HTERT RPE-1 (cell line): ENCODE data around the gene R3HDM1.
"Not testable (repeated sequence)": the region's sequence is repeated elsewhere in the genome, so short reads cannot be mapped to it uniquely, and the experiment has no call there.

Experiments
- in situ Hi-C: fragments of 300-500 bp; cut with MboI; formaldehyde crosslinking; loops from 4 replicates; pipeline ENCODE4 v1.14.3; 2020; ENCODE audit warnings: low sequenced_read_pairs

The R3HDM1 gene

DNA sequence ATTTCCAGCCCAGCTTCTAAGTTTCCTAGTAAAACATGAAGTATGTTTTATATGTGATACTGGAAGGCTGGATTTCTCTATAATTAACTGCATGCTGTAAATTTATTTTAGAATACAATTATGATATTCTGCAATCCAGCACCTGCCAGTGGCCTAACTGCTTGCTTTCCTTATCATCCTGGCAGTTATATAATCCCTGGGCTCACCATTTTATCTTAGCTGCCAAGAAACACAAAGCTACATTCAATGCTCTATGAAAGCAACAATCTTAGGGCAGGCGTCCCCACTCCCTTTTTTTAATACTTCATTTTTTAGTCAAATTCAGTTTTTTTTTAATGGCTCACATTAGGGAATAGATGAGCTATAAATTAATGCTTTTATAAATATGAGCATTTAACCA is 172.0 kb downstream of the R3HDM1 start:
- in situ Hi-C loops = no loop called here

DNA sequence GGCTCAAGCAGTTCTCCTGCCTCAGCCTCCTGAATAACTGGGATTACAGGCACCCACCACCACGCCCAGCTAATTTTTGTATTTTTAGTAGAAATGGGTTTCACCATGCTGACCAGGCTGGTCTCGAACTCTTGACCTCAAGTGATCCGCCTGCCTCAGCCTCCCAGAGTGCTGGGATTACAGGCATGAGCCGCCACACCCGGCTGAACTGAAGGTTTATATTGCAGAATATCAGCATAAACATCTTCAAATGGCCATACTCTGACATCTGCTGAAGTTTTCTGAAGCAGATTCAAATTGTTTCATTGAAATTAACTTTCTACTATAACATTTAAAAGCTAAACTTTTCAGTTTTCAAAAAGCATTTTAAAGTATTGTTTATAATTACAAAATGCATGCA is 172.8 kb downstream of the R3HDM1 start:
- in situ Hi-C loops = not testable (repeated sequence)

DNA sequence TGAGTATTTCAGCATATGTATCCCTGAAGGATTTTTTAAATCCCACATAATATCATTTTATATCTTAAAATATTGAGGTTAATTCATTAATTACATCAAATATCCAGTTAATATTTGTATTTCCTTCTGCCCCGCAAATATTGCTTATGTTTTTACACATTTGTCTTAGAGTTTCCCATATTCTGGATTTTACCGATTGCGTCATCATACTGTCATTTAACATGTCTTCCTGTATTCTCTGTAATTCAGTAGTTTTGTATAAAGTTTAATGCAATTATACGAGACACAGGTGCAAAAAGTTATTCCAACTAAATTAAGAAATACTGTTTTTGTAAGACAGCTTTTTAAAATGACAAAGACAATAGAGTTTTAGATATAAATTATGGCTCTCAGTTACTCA is 176.9 kb downstream of the R3HDM1 start:
- in situ Hi-C loops = no loop called here

DNA sequence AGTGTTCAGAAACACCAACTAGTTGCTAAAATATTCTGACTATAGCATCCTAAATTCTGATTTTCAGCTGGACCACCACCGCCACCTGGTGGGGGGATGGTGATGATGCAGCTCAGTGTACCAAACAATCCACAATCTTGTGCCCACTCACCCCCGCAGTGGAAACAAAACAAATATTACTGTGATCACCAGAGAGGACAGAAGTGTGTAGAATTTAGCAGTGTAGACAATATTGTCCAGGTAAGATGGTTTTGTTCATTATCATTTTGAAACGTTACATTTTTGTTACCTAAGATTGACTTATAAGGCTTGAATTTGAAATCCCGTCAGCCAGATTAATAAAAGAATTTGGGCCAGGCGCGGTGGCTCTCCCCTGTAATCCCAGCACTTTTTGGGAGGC is 178.7 kb downstream of the R3HDM1 start:
- in situ Hi-C loops = no loop called here

DNA sequence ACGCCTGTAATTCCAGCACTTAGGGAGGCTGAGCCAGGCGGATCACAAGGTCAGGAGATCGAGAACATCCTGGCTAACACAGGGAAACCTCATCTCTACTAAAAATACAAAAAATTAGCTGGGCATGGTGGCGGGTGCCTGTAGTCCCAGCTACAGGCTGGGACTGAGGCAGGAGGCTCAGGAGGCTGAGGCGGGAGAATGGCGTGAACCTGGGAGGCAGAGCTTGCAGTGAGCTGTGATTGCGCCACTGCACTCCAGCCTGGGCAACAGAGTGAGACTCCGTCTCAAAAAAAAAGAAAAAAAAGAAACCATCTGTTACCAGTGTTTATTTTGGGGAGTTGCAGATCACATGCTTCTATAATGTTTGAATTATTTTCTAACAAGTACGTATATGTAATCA is 183.8 kb downstream of the R3HDM1 start:
- in situ Hi-C loops = not testable (repeated sequence)

DNA sequence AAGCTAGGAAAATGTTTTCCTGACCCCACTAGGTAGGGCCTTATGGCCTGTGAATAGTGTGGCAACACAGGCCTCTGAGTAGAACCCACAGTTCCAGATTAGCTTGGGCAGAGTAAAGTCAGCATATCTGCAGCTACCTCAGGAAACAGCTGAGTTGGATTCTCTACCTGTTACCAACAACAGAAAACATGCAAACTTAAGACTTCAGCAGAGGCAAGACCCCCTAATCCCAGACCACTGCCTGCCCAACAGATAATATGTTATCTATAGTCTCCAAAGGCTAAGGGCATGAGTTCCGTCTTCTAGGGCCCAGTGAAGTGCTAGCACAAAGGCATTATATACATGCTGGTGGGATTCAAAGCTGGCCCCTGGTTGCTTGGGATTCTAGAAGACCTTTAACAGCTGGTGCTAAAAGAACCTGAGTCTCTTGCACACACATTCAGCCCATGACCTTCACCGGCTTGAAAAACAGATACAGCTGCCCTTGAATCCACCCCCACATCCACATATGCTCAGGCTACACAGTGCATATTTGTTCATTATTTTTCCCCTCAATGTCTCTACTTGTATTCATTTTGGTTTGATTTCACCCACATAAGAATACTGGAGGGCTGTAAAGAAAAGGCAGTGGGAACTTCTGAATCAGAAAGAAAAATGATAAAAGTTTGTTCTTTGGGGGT is 196.9 kb downstream of the R3HDM1 start:
- in situ Hi-C loops = no loop called here

DNA sequence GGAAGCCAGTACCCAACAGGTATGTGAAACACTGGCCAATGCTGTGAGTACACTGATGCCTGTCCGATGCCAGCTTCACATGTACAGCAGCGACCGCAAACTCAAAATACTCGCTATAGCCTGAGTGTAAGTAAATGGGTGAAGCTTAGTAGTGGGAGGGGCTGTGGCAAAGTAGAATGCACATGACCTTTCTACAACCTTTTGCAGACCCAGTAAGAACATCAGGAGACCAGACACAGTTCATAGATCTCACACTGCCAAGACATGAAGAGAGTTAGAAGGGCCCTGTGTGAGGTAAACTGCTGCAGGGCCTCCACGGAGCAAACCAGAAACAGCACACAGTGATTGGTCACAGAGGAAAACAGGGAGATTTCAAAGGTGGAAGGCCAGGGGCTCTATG is 201.3 kb downstream of the R3HDM1 start:
- in situ Hi-C loops = no loop called here

DNA sequence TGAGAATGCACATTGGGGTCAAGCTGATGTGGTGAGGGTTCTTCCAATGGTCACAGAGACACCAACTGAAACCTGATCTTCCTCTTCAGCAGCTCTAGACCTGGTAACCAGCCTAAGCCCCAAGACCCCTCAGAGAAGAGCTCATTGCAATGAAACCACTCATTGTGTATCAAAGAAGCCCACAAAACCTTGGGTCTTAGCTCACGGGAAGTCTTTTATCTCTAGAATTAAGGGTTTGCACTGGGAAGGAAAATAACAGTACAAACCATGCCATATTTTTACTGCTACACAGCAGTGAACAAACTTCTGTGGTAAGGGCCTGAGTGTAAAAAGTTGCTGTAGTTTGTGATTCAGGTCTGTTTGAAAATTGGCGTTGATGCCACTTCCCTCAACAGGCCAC is 201.8 kb downstream of the R3HDM1 start:
- in situ Hi-C loops = no loop called here

DNA sequence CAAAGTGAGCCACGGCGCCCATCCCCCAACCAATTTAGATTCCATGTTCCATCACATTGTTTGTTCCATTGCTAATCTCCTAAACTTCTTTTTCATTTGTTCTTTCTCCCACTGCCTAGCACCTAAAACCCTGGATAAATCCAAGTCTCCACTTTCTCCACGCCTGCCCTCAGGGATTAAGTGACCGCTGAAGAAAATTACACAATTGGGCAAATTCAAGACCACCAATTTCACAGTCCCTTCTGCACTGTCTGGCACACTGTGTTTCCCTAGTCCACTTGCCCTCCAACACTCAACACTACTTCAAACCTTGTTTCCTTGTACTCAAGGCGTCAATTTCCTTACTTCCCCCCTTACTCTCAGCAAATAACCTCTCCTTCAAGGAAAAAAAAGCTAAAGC is 205.3 kb downstream of the R3HDM1 start:
- in situ Hi-C loops = no loop called here

DNA sequence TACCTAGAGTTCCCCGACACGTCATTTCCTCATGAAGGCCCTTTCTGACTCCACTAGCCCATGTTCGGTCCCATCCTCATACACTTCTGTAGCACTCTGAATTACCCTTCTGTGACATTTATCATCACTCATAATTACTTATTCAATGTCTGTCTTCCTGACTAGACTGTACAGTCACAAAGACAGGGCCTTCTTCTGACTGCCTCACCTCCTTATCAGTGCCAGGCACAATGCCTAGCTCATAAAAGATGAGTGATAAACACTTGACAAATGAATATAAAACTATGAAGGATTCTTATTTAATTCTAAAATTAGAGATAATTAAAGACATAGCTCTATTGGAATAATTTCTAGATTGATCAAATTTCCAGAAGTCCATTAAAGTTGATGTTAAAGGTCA is 208.9 kb downstream of the R3HDM1 start:
- in situ Hi-C loops = no loop called here

DNA sequence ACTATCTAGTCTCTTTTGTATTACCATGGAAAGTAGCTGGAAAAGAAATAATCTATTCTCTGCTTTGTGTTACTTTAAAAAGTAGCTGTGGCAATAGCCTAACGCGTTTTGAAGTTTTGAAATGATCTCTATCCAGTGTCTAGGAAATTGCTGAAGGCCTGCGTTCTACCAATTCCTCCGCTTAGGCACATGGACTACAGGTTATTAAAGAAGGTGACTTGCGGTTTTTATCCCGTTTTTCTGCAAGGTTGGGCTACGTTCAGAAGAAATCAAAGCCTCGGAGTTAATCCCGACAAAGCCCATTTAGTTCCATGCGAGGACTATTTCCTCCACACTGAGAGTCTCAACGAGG is 209.7 kb downstream of the R3HDM1 start:
- in situ Hi-C loops = no loop called here

DNA sequence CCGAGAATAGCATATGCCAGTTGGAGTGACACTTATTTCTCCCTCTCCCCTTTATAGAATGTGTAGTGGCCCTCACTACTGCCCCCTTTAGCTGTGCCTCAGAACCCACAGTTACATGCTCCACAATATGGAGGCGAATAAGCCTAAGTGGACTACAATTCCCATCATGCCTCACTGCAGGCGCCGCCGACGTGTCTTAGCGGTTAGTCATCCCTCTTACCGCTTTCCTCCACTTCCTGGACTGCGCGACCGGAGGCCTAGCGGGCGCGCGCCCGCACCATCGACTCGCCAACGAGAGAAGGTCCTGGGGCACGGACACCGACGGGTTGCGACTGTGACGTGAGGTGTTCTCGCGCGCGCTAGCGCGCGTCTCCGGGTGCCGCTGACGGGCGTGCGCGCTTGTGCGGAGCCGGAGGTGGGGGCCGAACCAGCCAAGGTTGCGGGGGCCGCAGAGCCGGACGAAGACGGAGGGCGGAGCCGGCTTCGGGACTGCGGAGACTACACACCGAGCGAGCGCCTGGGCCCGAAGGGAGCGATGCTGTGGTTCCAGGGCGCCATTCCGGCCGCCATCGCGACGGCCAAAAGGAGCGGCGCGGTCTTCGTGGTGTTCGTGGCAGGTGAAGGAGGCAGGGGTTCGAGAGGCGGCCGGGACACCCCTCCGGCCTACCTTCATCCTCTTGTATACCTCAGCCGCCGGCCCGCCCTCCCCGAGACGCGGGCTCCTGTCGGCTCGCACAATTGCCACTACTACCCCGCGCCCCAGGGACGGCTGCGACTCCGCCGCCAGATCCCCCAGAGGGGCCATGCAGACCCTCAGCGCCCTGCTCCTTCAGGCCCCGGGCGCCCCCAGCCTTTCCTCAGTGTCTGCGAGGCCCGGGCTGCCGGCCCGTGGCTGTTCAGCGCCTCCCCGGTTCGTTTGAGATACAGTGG is 210.4 kb downstream of the R3HDM1 start, which contains the start of gene UBXN4:
TSS of gene UBXN4 (plus strand) at position 461 of the 930 bp plus-strand sequence. CDS start at position 536, 75 bp downstream.
- in situ Hi-C loops = no loop called here

DNA sequence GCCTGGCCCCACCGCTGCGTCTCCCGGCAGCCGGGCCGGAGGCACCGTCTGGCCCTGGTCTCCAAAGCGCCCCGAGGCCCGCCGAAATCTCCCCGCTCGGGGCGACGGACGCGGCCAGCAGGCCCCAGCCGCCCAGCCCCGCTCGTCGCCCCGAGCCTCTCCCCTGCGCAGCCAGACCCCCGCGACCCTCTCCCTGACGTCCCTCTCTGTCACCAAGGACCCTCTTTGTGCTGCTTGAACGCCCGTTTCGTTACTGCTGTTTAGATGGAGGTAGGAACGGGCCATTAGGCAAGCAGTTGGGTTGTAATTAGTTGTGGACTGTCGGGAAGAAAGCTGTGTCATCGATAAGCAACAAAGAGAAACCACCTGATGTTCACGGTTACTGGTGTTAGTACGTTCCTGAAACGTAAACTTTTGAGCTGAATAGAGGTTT is 211.1 kb downstream of the R3HDM1 start:
- in situ Hi-C loops = no loop called here

DNA sequence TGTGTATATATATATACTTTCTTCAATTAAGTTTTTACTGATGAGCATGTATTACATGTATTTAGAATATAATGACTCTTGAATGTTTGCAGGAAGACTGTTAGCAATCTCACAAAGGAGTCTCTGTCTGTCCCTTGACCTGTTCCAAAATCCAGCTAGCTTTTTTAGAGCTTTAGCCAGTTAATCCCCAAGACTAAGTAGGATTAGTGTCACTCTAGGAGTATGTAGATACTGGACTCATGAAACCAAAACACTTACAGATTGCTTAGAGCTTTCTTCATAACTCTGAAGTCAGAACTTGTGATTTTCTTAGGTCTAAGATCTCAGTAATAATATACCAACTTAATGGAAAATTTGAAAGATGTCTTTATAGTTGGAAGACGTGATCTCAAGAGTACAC is 212.6 kb downstream of the R3HDM1 start:
- in situ Hi-C loops = no loop called here

DNA sequence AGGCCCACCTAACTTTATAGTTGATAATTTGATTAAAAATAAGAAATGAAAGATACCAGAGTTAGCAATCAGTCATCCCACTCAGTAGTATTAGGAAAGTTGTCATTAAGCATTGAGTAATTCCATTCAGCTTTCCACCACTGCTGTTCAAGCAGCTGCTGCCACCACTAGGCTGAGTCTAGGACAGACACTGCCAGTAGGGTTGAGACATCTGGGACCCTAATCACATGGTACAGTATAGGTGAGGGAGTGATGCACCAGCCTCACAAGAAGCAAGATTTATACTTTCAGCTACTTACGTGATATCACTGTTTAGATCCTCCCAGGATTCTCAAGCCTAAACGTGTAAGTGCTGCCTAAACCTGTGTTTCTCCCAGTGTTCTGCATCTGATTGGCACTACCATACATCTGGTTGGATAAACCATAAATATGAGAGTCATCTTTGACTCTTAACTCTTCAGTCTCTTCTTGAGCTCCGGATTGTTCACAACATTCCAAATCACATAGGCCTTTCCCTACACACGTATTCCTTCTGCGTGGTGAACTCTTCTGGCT is 213.6 kb downstream of the R3HDM1 start:
- in situ Hi-C loops = no loop called here

DNA sequence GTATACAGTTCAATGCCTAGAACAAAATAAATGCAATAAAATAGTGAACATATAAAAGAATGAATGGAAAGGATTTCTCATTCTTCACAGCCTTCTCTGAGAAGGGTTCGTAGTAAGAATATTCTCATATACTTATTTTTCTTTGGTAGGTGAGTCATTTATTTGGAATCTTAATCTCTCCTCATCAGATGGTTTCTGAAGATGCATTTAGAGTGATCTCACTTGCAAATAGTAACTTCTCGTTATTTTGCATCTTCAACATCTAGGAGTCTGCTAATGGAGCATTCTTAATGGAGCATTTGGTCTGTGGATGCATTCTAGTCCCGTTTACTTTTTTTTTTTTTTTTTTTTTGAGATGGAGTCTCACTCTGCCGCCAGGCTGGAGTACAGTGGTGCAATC is 214.3 kb downstream of the R3HDM1 start:
- in situ Hi-C loops = no loop called here

DNA sequence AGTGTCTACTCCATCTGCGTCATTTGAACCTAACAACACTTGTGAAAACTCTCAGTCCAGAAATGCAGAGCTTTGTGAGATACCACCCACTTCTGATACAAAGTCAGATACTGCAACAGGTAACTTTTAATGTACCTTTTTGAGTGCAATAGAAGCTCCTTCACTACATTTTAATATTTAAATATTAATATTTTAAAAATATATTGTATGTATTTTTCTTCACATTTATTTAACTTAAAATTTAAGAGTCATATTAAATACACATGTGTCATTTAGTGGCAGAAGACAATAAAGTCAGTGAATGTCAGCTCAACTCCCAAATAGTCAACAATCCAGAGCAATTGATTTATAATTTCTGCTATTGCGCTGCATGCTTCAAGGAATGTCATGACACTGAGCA is 224.3 kb downstream of the R3HDM1 start:
- in situ Hi-C loops = no loop called here

DNA sequence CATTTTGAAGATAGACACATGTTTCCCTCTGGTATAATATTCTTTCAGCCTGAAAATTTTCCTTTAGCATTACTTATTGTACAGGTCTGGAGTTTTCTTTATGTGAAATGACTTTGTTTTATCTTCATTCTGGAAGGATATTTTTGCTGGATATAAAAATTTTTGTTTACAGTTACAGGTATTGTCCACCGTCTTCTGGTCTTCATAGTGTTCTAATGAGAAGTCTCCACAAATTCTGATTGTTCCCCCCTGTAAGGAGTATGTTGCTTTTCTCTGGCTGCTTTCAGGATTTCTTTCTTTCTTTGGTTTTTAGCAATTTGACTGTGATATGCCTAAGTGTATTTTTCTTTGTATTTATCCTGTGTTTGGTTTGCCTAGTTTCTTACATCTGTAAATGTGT is 225.4 kb downstream of the R3HDM1 start:
- in situ Hi-C loops = no loop called here

DNA sequence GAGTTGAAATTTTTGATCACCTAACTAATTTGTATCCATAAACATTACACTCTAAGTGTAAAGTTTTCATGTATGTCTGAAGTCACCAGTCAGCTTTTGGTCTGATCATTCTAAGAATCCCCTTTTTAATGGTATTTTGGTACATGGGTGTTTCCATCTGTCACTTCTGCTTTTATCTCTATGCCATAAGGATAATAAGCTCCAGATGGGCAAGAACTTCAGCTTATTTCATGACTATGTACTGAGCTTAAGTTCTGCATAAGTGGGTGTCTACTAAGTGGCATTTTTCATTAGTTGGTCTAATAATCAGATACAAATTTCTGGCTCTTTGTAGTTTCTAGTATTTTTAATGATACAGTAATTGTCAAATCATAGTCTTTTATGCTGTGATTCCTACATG is 230.7 kb downstream of the R3HDM1 start:
- in situ Hi-C loops = no loop called here

DNA sequence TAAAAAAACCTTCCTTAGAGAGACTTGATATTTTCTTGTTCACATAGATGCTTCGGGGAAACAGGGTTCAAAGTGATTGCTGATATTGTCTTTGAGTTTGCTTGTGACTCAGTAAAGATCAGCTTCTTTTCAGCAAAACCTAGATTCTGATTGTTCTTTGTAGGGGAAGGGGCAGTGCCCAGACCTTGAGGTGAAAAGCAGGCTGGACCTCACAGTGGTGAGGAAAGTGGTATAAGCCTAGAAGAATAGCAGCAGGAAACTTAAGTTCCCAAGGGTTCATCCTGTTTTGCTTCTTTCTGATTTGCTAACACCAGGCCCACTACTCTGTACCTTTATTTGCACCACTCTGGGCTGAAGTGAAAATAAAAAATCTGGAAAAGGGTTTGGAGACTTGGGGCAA is 231.2 kb downstream of the R3HDM1 start:
- in situ Hi-C loops = no loop called here

DNA sequence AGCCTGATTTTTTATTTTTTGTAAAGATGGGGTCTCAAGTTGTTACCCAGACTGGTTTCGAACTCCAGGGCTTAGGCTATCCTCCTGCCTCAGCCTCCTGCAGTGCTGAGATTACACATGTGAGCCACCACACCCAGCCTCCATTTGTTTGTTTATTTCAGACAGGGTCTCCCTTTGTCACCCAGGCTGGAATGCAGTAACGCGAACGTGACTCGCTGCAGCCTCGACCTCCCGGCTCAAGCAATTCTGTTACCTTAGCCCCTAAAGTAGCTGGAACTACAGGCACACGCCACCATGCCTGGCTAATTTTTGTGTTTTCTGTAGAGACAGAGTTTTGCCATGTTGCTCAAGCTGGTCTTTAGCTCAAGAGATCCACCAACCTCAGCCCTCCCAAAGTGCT is 237.6 kb downstream of the R3HDM1 start:
- in situ Hi-C loops = no loop called here

DNA sequence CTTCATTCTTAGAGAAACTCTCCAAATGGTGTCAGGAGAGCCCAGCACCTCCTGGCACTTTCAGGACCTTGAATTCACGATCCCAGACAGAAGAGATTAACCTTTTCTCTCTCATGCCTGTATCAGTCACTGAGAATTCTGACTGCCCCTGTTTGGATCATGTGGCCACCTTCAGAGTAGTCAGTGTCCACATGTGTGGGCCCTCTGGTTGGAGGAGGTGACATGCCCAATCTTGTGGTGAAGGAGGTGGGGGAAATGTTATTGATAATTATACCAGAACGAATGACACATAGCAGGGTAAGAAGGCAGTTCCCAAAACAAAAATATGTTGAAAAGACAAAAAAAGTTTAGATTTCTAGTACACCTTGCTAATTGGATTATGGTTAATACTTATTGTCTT is 242.0 kb downstream of the R3HDM1 start:
- in situ Hi-C loops = no loop called here
